Smooth muscle cell of the brain vasculature (primary cell): ENCODE measurements around the gene RSPH6A.

Experiments used
- DNase-seq: peaks from one replicate; pipeline ENCODE4 v3.0.0-alpha.2; 2012; ENCODE audit warnings: low read depth, low spot score

Gene RSPH6A

DNA sequence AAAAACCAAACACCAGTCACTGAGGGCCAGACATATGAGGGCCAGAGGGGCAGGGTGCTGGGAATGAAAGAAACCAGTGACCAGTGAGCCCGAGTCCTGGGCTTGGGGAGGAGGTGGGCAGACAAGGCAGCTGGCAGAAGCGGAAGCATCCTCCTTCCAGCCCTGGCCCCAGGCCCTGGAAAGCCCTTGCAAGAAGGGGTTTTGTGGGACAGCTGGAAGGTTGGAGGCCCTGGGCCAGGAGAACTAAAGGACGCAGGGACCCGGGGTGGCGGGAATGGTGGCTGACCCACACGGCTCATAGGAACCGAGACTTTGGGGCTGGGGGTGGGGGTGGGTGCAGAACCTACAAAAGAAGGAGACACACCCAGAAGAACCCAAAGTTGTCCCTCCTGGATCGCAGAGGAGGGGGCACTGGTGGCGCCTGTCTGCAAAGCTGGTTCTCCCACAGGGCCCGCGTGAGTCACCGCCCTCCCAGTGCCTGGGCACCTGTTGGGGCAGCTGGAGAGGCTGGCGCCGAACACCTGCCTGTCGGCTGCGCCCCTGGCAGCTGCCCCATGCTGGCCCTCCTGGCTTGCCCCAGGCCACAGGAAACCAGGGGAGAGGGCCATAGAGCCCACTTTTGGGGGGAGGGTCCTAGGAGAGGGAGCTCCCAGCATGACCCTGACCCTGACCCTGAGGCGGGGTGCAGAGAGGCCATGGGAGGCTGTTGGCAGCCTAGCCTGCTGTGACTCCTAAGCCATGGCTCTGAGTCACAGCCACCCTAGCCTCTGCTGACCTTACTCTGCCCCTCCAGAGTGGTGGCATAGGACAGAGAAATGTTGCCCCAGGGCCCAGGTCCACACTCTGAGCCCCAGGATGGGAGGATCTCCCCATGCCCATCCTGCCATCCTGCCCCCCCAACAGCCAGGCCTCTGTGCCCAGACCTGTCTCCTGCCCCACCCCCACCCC, 33.6 kb downstream of the RSPH6A start:
- DNase-seq = no peak

DNA sequence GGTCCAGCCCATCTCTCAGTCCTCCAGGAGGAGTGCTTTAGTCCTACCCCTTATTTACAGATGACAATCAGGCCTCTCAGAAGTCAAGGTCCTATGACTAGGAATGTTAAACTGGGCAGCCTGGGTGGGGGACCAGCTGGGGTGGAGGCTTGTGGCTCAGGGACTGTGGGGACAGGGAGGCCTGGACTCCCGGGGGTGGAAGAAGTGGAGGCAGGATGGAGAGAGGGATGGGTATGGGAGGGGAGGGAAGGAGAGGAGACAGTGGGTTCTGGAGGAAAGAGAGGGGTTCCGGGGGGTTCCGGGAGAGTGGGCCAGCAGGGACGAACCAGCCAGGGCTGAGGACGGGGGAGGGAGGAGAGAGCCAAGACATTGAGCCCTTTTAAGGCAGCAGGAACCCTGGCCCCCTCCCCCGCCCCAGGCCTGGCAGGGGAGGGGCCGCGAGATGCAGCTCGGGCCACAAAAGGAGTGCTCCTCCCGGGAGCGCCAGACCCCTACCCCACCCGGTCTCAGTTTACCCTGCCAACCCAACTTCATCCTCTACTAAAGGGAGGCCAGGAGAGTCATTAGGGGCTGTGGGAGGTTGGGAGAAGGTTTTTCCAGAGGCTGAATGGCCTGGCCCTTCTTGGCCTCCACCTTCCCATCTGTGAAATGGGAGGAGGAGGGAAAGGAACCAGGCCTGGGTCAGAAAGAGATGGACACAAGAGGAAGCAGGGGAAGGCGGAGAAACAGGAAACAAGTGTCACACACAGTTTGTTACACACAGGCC, 34.5 kb downstream of the RSPH6A start:
- DNase-seq = no peak

DNA sequence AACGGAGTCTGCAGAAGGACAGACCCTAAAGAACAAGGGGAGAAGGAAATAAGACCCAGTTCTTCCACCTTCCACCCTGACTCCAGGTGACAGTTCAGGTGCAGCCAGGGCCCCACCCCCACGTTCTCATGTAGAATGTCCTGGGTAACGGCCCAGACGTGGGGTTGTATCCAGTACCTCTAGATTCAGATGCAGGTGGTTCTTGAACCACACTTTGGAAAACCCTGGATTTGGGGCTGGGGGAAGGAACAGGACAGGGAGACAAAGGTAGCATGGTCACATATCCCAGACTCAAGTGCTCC, 35.0 kb downstream of the RSPH6A start:
- DNase-seq = no peak

DNA sequence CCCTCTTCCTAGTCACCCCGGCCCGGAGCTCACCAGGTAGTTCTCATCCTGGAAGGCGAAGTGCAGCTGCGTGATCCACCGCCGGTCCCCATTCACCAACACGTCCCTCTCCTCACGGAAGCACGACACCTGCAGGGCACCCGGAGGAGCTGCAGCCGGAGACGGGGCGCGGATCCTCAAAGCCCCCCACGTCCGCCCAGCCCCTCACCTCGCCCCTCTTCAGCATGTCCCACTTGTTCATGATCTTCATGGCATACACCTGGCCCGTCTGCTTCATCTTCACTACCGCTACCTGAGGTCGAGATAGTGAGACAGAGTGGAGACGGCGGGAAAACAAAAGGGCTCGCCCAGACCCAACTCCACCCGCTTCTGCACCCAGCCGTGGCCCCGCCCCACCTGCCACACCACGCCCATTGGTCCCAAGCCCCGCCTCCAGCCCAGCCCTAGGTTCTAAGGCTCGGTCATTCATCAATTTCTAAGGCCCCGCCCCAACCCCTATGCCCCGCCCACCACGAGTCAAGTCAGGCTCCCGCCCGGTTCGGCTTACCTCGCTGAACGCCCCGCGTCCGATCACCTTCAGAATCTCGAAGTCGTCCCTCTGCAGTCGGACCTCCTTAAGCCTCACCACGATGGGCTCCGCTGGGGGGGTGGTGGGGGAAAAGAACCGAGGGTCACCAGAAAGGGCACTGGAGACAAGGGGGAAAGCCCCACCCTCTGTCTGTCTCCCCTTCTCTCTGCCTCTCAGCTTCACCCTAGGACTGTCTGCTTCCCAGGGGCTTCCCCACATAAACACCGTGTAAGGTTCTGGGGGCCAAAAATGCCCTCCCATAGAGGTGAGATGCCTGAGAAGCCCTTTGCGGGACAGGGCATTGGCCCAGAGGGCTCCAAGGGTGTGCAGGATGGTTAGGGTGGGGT, 35.6 kb downstream of the RSPH6A start:
- no peak for DNase-seq

DNA sequence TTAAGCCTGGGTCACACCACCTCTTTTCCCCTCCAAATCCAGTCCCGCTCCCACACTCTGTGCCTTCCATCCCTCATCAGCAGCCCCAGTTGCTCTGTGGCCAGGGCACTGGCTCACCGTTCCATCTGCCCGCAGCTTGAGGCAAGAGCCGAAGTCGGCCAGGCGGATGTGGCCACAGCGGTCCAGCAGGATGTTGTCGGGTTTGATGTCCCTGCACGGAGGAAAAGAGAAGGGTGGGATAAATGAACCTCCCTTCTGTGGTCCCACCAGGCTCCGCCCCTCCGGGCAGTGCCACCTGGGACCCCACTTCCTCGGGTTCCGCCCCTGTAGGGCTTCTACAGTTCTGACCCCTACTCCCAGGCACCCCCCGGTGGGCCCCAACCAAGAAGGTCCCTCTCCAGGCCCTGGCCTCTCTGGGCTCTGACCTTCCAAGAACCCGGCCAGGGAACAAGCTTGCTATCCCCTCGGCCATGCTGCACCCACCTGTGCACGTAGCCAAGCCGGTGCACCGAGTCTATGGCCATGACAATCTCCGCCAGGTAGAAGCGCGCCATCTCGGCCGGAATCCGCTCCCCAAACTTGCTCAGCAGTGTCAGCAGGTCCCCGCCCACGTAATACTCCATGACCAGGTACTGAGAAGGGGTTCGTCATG, 37.0 kb downstream of the RSPH6A start:
- DNase-seq = no peak

DNA sequence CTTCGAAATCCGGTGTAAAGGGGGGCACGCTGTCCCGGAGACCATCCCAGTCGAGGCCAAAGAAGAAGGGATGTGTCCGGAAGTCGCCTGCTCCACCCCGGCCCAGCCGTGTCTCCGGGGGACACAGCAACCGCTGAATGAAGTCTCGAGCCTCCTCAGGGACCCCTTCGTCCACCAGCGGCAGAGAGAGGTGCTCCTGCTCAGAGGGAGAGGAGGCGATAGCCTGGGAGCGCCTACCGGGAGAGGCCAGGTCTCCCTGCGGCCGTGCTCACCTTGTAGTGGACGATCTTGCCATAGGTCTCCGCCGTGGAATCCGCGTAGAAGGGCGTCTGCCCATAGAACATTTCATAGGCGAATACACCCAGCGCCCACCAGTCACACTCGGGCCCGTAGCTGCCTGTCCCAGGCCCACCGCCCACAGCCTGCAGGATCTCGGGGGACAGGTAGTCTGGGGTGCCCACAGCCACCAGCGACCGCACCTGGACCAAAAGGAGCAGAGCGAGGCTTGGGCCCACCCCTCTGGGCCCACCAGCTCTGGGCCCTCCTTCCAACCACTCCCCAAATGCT, 37.6 kb downstream of the RSPH6A start:
- no peak for DNase-seq

DNA sequence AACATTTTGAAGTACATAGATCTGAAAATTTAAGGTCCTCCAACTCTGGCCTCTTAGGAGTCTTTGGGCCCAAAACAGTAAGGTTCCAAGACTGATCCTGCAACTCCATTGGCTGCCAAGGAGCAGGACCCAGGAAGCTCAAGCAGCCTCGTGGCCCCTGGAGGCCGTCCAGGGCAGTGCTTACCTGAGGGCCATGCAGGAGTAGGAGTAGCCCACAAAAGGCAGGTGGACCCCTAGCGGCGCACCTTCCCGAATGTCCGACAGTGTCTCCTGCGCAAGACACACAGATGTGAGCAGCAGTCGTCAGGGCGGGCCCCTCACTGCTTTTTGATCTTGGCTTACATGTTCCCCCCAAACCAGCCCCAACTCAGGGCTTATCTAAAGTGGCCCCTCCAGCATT, 40.3 kb downstream of the RSPH6A start:
- no peak for DNase-seq

DNA sequence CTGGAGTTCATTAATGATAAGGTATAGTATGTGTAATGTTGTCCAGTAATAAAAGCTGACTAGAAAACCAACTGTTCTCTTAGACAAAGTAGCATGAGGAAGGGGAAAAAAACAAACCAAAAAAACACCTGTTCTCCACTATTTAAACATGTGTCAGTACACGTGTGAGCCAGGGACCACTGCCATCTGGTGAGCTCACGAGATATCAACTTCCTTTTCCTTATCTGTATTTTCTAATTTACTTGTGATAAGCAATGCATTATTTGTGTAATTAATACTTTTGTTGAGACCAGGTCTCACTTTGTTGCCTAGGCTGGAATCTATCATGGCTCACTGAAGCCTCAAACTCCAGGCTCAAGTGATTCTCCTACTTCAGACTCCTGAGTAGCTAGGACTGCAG, 41.7 kb downstream of the RSPH6A start:
- DNase-seq = no peak

DNA sequence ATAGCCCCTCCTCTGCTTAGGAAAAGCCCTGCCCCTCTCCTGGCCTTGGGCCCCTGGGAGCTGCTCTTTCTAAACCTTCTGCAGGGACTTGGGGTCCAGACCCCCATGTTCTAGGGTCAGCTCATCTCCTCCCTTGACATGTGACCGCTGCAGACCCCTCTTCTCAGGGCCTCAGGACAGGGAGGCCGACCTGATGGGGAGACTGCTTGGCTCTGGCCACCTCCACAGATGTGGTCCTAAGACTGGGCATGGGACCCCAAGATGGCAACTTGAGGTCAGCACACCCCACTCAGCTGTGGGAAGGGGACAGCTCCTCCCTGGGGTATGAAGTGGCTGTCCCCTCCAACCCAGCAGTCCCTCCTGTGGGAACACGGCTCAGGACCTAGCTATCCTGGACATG, 42.2 kb downstream of the RSPH6A start:
- DNase-seq = no peak

DNA sequence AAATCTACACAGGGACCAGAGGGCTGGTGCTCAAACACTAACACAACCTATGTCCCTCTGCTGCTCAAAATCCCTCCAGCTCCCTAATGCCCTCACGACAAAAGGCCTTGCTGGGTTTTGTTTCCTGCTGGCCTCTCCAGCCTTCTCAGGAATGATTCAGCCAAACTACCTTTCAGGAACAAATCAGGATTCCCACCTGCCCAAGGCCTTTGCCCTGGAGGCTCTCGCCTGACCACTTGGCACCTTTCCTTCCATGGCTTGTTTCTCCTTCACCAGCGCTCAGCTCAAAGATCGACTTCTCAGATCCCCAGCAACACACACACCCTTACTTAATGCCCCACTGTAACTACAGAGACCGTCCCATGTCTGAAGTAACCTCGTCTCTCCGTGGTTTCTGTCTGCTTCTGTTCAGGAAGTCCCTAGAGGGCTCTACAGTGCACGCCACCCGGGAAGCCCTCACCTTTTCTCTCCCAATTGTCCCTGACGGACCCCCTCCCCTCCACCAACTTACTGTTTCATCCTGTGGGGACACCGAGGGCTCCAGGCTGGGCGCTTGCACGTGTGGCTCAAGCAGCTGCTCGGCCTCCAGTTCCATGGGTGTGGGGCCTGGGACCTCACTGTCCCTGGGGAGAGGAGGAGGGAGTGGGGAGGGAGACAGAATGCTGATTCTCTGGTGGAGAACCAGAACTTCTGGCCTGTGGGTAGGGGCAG, 42.8 kb downstream of the RSPH6A start:
- no peak for DNase-seq

DNA sequence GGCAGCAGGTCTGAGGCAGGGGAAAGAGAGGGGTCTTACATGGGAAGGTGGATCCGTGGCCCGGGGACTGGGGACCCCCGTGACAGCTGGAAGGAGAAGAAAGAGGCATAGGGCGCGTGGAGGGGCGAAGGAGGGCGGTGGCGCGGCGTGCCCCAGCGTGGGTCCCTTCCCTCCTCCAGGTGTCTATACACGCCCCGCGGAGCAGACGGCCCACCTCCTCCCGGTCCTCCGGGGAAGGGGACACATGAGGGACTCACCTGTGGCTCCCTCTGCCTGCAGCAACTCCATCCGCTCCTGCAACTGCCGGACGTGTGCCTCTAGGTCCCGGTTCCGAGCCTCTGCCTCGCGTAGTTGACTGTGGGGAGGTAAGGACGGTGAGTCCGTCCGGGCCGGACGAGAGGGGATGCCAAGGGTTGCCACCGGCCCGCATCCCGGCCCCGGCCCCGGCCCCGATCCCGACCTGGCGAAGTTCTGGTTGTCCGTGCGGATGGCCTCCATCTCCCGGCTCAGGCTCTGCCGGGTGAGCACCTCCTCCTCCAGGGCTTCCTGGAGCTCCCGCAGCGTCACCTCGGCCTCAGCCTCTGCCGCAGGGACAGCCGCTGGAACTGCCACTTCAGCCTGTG, 43.7 kb downstream of the RSPH6A start:
- no peak for DNase-seq

DNA sequence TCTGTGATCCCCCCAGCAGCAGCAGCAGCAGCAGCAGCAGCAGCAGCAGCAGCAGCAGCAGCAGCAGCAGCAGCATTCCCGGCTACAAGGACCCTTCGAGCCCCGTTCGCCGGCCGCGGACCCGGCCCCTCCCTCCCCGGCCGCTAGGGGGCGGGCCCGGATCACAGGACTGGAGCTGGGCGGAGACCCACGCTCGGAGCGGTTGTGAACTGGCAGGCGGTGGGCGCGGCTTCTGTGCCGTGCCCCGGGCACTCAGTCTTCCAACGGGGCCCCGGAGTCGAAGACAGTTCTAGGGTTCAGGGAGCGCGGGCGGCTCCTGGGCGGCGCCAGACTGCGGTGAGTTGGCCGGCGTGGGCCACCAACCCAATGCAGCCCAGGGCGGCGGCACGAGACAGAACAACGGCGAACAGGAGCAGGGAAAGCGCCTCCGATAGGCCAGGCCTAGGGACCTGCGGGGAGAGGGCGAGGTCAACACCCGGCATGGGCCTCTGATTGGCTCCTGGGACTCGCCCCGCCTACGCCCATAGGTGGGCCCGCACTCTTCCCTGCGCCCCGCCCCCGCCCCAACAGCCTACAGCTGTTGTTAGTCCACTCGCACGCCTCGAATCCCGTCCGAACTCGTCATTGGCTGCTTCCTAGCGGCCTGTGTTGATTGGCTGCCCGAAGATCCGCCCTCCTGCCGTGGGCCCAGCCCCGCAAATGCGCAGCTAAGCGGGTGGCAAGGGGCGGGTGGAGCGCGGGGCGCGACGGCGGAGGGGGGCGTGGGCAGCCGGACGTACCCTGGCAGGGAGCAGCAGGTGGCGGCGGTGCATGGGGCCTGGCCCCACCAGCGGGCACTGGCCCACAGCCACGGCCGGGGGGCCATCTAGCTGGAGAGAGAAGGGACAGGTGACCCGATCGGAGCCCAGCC, 44.7 kb downstream of the RSPH6A start:
- DNase-seq = peak; percentile 95

DNA sequence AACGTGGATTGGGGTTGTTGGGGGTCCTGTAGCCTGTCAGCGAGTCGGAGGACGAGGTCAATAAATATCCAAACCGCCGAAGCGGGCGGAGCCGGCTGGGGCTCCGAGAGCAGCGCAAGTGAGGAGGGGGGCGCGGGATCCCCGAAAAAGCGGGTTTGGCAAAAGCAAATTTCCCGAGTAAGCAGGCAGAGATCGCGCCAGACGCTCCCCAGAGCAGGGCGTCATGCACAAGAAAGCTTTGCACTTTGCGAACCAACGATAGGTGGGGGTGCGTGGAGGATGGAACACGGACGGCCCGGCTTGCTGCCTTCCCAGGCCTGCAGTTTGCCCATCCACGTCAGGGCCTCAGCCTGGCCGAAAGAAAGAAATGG, 45.3 kb downstream of the RSPH6A start:
- DNase-seq = no peak

DNA sequence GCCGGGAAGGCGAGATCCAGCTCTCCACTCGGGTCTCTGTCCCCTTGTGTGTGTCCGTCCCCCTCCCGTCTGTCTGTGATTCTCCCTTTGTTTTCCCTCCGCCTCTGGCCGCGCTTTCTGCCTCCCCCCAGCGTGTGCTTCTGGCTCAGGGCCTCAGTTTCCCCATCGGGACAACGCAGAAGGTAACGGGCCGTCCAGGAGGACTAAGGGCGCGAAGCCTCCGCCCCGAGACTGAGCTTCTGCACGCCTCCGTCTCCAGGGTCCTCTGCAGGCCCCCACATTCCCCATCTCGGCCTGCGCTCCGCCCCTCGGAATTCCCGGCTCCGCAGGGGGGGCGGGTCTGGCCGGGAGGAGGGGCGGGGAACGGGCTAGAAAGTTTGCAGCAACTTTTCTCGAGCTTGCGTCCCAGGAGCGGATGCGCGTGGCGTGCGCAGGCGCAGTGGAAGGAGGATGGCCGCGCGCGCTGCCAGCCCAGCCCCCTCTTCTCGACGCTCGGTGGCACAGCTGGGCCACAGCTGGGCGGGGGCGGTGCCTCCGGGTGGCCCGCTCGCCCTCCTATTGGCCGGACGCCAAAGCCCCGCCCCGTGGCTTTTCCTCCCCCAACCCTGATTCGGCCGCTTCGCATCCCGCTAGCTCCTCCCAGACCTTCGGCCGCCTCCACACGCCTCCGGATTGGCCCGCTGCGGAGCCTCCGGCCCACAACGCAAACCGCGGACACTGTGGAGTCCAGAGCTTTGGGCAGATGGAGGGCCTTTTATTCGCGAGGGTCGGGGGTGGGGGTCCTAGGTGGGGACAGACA, 45.9 kb downstream of the RSPH6A start, which contains the start of gene SIX5:
Gene SIX5, minus strand, starts transcription at position 269 of the 799 bp plus-strand sequence. CDS start 408 bp downstream, outside the sequence.
- peak; percentile 94 for DNase-seq

DNA sequence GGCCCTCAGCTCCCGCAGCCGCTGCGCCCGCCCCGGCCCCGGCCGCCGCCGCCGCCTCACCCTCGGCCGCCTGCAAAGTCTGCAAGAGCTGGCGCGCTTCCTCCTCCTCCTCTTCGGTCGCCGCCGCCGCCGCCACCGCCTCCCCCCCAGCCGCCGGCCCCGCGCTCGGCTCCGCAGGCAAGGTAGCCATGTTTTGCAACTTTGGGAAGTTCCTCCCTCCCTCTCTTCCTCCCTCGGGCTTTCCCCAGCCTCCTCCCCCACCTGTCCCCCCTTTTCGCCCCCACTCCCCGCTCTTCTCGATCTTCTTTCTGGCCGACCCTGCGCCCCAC, 46.5 kb downstream of the RSPH6A start:
- no peak for DNase-seq

DNA sequence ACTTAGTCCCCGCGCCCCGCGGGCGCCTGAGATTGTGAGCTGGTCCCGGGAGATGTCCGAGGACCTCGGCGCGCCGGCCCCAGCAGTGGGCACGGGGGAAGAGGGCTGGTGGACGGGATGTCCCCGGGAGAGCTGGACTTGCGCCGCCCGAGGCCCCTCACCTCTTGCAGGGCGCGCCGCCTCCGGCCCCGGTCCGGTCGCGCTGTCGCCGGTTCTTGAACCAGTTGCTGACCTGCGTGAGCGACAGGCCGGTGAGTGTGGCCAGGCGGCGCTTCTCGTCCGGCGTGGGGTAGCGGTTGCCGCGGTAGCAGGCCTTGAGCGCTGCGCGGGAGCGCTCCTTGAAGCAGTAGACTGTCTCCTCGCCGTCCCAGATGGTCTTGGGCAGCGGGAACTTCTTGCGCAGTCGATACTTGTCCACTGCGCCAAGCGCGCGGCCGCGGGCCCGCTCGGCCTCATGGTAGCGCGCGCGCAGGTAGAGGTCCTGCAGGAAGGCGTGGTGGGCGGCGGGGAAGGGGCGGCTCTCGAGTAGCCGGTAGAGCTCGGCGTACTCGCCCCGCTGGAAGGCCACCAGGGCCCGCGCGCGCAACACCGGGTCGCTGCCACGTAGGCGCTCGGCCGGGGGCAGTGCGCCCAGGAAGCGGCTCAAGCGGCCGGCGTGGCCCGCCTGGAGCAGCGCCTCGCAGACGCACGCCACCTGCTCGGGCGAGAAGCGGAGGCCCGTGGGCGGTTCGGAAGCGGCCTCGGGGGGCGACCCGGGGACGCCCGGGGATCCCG, 47.0 kb downstream of the RSPH6A start:
- no peak for DNase-seq

DNA sequence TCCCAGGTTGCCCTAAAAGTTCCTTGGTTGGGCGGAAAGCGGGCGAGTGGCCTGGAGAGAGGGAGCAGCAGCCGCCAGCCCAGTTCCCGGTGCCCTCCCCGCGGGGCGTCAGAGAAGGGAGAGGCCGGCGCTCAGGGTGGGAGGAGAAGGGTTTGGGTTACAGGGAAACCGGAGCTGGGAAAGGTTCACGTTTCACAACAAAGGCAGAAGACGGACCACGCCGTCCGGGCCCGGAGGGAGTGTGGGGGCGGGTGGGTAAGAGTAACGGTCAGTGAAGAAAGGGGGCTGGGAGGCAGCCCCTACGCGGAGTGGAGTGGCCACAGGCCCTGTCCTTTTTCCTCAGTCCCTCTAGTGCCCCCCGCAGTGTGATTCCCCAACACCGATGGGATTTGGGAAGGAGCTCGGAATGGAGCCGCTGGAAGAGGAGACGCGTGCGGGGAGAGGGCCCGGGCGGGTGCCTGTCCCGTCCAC, 47.7 kb downstream of the RSPH6A start:
- no peak for DNase-seq
